GM18517 (cell line): ENCODE results near the gene BMP10.

Experiments used
- ATAC-seq: cut with Tn5 transposase; IDR thresholded peaks from one replicate; pipeline ENCODE4 v1.9.1; 2021; ENCODE audit warnings: mild to moderate bottlenecking, moderate library complexity; ENCODE audit not compliant: unreplicated experiment

BMP10 gene

GRCh38 chr2:68853915-68854314 is 17.3 kb downstream of the BMP10 start:
- no peak for ATAC-seq

GRCh38 chr2:68853035-68853434 is 18.2 kb downstream of the BMP10 start:
- no peak for ATAC-seq

GRCh38 chr2:68850524-68850923 is 20.7 kb downstream of the BMP10 start:
- no peak for ATAC-seq

GRCh38 chr2:68849579-68850030 is 21.6 kb downstream of the BMP10 start:
- ATAC-seq: no peak

GRCh38 chr2:68847751-68848150 is 23.4 kb downstream of the BMP10 start:
- no peak for ATAC-seq

GRCh38 chr2:68846091-68846490 is 25.1 kb downstream of the BMP10 start:
- no peak for ATAC-seq

- ATAC-seq: no peak
Observed at GRCh38 chr2:68845043-68845442, 26.2 kb downstream of the BMP10 start.

GRCh38 chr2:68839260-68839833 is 31.9 kb downstream of the BMP10 start:
- no peak for ATAC-seq

- ATAC-seq: no peak
Observed at GRCh38 chr2:68838641-68839040, 32.6 kb downstream of the BMP10 start.

GRCh38 chr2:68837861-68838341 is 33.3 kb downstream of the BMP10 start:
- peak; percentile 79 for ATAC-seq

- no peak for ATAC-seq
Observed at GRCh38 chr2:68837164-68837860, 33.9 kb downstream of the BMP10 start.

- no peak for ATAC-seq
Observed at GRCh38 chr2:68835621-68836020, 35.6 kb downstream of the BMP10 start.

- no peak for ATAC-seq
Observed at GRCh38 chr2:68834737-68835376, 36.3 kb downstream of the BMP10 start.

- ATAC-seq: no peak
Observed at GRCh38 chr2:68833162-68833561, 38.0 kb downstream of the BMP10 start.

- ATAC-seq: peak; percentile 77
Observed at GRCh38 chr2:68832233-68832869, 38.8 kb downstream of the BMP10 start.

- ATAC-seq: no peak
Observed at GRCh38 chr2:68831686-68832232, 39.4 kb downstream of the BMP10 start.

- ATAC-seq: no peak
Observed at GRCh38 chr2:68829749-68830148, 41.4 kb downstream of the BMP10 start.

GRCh38 chr2:68828887-68829708 is 42.1 kb downstream of the BMP10 start:
- ATAC-seq: no peak

- no peak for ATAC-seq
Observed at GRCh38 chr2:68827666-68828065, 43.5 kb downstream of the BMP10 start.

GRCh38 chr2:68825866-68826265 is 45.3 kb downstream of the BMP10 start:
- ATAC-seq: no peak
